ENCODE results near the gene SFXN3.

SFXN3 gene

GRCh38 chr10:101060036-101060950 lies 29.3 kb downstream of the SFXN3 start:
- peak; percentile 71 for DNase-seq (ENCODE audit: low read depth)

- DNase-seq (ENCODE audit: low read depth): peak; percentile 82
These were observed 30.1 kb downstream of the SFXN3 start for GRCh38 chr10:101060951-101061623.

DNA sequence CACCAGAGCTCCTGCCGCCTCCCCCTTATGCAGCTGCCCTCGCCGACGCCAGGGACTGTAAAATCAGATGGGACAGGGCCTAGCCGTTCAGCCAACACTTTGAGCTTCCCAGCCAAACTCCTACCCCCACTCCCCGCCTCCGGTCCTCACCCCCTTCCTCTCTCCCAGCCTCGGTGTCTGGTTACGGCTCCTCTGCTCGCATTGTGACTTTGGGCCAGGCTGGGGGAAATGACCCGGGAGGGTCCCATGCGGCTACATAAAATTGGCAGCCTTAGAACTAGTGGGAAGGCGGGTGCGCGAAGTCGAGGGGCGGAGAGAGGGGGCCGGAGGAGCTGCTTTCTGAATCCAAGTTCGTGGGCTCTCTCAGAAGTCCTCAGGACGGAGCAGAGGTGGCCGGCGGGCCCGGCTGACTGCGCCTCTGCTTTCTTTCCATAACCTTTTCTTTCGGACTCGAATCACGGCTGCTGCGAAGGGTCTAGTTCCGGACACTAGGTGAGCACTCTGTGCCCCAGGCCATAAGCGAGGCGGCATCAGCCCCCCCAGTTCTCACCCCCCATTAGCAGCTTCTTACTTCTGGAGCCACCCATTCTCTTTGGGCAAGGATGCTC lies 30.7 kb downstream of the SFXN3 start, which contains the start of gene KAZALD1:
Gene KAZALD1, plus strand, starts transcription at position 366 of the 608 bp plus-strand sequence. CDS start 604 bp downstream, outside the sequence.
- DNase-seq (ENCODE audit: low read depth): no peak

GRCh38 chr10:101062232-101063049 lies 31.4 kb downstream of the SFXN3 start:
- DNase-seq (ENCODE audit: low read depth): peak; percentile 29

DNA sequence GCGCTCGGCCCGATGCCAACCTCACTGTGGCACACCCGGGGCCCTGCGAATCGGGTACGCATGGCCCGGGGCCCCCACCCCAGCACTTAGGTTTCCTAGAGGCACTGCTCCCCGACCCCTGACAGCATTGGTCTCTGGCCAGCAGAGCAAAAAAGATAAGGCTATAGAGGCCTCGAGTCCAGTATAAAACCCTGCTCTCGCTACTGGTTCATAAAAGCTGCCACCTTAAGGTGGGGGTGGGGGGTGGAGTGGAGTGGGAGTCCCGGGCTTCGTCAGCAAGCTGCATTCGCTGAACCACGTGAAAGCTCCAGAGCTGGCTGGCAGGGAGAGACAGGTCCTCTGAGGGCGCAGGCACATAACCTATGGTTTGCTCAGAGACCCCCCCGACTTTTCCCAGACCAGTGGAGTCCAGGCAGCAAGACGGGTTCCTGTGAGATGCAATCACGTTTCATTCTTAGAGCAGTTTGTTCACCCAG lies 32.1 kb downstream of the SFXN3 start:
- DNase-seq (ENCODE audit: low read depth): no peak

DNA sequence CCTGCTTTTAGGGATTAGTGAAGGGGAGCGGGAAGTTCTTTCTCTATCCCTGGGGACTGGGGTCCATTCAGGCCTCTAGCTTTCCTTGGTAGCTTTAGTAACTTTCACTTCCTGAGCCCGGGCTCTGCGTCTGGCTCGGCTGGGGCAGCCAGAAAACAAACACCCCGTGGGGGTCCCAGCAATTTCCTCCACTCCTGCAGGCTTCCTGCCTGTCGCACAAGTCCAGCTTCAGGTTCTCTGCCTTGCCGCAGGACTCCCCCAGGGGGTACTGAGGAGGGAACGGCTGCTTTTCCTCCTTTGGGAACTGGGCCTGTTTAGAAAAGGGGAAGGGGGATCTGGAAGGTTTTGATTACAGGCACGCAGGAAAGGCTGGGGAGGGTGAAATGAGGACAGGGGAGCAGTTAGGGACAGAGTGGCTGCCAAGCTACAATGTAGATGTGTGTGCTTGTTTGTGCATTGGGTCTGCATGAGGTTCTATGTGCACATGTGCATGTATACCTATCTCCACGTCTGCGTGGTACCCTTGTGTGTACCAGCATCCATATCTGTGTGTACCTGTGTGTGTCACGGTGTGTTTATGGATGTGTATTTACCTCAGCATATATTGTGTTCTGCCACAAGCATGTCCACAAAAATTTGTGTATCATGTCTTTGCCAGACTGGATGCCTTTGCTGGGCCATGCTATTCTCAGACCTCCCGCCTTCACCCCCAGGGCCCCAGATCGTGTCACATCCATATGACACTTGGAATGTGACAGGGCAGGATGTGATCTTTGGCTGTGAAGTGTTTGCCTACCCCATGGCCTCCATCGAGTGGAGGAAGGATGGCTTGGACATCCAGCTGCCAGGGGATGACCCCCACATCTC lies 32.7 kb downstream of the SFXN3 start:
- DNase-seq (ENCODE audit: low read depth): no peak

- no peak for DNase-seq (ENCODE audit: low read depth)
These were observed 33.5 kb downstream of the SFXN3 start for GRCh38 chr10:101064415-101065030.

- DNase-seq (ENCODE audit: low read depth): no peak
These were observed 34.6 kb downstream of the SFXN3 start for GRCh38 chr10:101065481-101066145.

- DNase-seq (ENCODE audit: low read depth): peak; percentile 22
These were observed 35.3 kb downstream of the SFXN3 start for GRCh38 chr10:101066146-101066895.

GRCh38 chr10:101066896-101067355 lies 35.9 kb downstream of the SFXN3 start:
- DNase-seq (ENCODE audit: low read depth): no peak

GRCh38 chr10:101067356-101068083 lies 36.5 kb downstream of the SFXN3 start:
- peak; percentile 55 for DNase-seq (ENCODE audit: low read depth)

GRCh38 chr10:101069441-101069840 lies 38.4 kb downstream of the SFXN3 start:
- DNase-seq (ENCODE audit: low read depth): no peak

GRCh38 chr10:101070098-101070497 lies 39.1 kb downstream of the SFXN3 start:
- no peak for DNase-seq (ENCODE audit: low read depth)

GRCh38 chr10:101071267-101071884 lies 40.3 kb downstream of the SFXN3 start:
- DNase-seq (ENCODE audit: low read depth): no peak

DNA sequence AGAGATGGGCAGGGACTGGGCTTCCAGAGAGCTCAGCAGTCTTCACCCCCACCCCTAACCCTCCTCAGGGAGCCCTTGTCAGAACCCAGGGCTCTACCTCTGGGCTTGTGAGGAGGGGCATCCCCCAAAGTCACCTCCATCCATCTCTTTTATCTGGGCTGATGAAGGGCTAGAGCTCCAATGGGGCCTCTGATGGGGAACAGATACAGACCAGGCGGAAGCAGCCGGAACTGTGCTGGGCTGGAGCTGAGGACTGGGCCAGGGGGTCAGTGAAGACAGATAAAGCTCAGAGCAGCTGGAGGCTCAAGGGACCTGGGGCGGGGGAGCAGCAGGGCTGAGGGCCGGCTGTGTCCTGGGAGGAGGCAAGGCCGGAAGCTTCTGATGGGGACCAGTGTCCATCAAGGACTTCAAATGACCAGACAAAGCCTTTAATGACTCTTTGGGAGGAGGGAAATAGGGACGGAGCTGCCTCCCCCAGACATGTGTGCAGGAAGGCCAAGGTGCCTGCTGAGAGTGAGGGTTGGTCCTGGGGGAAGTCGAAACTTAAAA lies 40.9 kb downstream of the SFXN3 start:
- DNase-seq (ENCODE audit: low read depth): no peak

DNA sequence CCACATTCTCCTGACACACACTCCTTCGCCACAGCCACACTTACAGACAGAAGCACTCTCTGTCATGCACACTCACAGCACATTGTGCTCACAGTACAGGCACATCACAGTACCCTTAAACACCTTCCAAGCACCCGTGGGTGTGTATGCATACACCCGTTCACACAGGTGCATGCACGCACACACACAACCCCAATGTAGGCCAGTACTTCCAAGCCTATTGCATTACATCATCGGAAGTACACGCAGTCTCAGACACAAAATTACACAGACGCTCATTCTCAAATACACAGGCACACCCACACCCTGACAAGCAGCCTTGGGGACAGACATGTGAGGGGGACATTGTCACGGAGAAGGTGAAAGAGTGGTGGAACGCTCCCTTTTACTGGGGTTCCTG lies 41.9 kb downstream of the SFXN3 start:
- DNase-seq (ENCODE audit: low read depth): no peak

GRCh38 chr10:101073631-101074030 lies 42.6 kb downstream of the SFXN3 start:
- DNase-seq (ENCODE audit: low read depth): no peak

Data from activated T-helper 1 cell treated with Interleukin-2 at 50 U/mL for 16 hours (primary cell).